GM19328 (cell line): Measurements from ENCODE around the gene SLC13A4.
"Not testable (repeated sequence)": the region's sequence is repeated elsewhere in the genome, so short reads cannot be mapped to it uniquely, and the experiment has no call there.

ENCODE experiments used
- ATAC-seq: cut with Tn5 transposase; IDR thresholded peaks from one replicate; pipeline ENCODE4 v1.9.1; 2021; ENCODE audit warnings: mild to moderate bottlenecking, moderate library complexity; ENCODE audit not compliant: unreplicated experiment

SLC13A4 gene, protein sequence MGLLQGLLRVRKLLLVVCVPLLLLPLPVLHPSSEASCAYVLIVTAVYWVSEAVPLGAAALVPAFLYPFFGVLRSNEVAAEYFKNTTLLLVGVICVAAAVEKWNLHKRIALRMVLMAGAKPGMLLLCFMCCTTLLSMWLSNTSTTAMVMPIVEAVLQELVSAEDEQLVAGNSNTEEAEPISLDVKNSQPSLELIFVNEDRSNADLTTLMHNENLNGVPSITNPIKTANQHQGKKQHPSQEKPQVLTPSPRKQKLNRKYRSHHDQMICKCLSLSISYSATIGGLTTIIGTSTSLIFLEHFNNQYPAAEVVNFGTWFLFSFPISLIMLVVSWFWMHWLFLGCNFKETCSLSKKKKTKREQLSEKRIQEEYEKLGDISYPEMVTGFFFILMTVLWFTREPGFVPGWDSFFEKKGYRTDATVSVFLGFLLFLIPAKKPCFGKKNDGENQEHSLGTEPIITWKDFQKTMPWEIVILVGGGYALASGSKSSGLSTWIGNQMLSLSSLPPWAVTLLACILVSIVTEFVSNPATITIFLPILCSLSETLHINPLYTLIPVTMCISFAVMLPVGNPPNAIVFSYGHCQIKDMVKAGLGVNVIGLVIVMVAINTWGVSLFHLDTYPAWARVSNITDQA

DNA sequence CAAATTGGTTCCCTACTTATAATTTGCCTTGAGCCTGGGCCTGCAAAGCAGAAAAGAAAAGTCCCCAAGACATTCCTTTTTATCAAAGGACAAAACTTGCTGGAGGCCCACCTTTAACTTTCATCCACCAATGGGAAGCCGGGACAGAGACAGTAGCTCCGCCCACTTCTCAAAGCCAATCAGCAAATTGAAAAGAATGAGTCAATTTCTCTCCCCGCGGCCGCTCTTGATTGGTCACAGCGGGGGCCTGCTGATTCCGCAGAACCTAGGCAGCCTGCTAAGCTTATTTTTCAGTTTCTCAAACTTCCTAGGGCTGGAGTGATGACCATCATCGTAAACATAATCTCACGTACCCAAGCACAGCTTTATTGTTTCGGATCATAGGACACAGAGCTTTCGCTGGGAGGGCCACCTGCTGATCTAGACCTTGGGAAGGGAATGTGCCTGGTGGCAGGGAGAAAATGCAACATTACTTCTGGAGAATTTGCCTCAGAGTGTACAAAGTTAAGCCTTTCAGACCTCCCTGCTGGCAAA is at the start of gene SLC13A4:
SLC13A4 (minus strand) TSS at position 51 of the 534 bp plus-strand sequence. CDS start 690 bp downstream, outside the sequence.
- no peak for ATAC-seq

DNA sequence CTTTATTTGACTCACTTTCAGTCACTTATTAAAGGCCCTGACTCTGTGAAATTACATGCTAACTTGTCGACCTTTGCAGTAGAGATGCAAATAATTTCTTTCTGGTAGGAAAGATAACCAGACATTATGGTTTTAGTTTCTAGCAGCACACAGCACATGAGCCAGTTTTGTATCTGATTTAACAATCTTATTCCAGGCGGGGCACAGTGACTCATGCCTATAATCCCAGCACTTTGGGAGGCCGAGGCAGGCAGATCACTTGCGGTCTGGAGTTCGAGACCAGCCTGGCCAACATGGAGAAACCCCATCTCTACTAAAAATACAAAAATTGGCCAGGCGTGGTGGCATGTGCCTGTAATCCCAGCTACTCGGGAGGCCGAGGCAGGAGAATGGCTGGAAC is 47.9 kb upstream of the SLC13A4 start:
- not testable (repeated sequence) for ATAC-seq

DNA sequence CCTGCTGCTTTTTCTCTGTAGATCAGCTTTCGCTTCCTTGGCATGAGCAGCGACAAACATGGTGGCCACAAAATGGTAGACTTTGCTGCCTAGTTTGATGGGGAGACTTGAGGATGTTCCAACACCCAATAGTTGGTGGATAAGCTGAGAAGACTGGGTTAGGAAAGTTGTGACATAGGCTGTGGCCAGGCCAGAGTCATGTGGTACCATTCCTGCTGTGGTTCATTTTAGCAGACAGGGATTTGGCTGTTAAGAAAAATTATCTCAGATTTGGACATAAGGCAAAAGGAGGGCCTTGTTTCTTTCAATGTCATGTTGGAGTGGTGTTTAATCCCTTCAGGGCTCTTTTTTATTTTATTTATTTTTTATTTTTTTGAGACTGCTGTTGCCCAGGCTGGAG is 47.2 kb upstream of the SLC13A4 start:
- ATAC-seq = no peak

GRCh38 chr7:135774284-135774683 is 46.3 kb upstream of the SLC13A4 start:
- no peak for ATAC-seq

- ATAC-seq = no peak
Observed at GRCh38 chr7:135773464-135773863, 45.5 kb upstream of the SLC13A4 start.

DNA sequence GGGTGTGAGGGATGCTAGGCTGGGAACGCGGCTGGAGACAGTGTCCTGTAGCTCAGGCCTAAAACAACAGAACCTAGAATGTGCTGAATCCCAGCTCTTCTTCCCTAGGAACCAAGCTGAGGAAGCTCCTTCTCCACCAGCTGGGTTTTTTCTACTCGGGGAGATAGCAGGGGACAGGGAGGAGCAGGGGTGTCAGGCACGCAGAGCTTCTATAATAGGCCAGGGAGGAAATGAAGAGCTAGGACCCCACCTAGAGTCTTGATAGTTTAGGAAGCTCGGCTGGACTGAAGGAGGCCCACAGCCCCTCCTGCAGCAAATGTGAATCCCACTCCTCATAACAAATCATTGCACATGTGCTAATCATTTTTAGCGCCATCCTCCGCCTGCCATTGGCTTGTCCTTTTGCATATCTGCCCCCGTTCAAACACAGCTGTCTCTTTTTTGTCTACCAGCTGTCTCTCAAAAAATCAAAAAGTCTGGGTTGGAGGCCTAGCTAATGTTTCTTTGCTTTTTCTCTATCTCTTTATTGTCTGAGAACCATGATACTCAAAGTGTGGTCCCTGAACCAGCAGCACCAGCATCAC is 44.7 kb upstream of the SLC13A4 start:
- ATAC-seq = no peak

- ATAC-seq = no peak
Observed at GRCh38 chr7:135771961-135772638, 44.1 kb upstream of the SLC13A4 start.

DNA sequence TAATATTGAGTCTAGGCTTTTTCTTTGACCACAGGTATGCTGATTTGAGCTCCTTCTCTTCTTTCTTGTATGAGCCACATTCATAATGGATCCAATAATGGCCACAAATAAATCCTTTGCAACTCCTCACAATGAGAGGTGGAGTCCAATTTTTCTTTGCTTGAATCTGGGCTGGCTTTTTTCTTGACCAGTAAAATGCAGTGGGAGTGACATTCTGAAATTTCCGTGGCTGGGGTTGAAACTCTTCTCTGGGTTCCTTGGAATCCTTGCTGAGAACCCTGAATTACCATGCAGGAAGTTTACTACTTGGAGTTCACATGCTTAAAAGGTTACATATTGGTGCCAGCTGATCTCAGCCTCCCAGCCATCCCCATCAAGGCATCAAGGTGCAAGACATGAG is 43.1 kb upstream of the SLC13A4 start:
- no peak for ATAC-seq

- ATAC-seq = no peak
Observed at GRCh38 chr7:135770139-135770710, 42.2 kb upstream of the SLC13A4 start.

GRCh38 chr7:135769005-135769802 is 41.2 kb upstream of the SLC13A4 start:
- no peak for ATAC-seq

DNA sequence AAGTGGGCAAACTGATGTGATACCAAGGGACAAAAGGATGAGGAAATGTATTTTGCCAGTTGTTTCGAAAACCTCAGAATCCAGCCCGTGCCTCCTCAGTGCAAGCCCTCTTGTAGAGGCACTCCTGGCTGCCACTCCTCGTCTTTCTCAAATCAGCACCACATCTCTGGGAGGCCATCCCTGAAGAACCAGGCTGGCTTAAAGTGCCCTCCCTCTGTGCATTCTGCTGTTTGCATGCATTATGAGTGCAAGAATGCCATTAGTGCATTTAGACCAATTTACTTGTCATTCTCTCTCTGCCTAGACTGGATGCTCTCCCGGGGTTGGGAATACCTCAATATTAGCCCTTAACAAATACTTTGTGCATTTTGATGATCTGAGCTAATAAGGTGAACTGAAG is 40.5 kb upstream of the SLC13A4 start:
- no peak for ATAC-seq

GRCh38 chr7:135768064-135768463 is 40.1 kb upstream of the SLC13A4 start:
- no peak for ATAC-seq

DNA sequence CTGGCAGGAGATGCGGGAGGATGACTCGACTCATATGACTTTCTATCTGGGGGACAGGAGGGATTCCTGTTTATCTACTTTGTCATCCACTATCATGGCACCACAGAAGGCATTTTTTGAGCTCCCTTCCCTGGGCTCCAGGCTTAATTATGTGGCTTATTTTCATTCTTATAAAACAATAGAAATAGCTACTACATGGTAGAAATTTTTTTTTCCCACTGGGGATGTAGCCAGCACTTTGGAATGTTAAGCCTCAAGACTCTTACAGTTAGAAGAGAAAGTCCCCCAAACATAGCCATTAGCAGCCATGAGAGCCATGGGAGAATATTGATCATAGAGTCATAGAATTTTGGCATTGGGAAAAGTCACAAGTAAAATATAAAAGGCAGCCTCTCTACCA is 35.3 kb upstream of the SLC13A4 start:
- ATAC-seq = no peak

GRCh38 chr7:135761751-135762488 is 33.9 kb upstream of the SLC13A4 start:
- ATAC-seq = no peak

DNA sequence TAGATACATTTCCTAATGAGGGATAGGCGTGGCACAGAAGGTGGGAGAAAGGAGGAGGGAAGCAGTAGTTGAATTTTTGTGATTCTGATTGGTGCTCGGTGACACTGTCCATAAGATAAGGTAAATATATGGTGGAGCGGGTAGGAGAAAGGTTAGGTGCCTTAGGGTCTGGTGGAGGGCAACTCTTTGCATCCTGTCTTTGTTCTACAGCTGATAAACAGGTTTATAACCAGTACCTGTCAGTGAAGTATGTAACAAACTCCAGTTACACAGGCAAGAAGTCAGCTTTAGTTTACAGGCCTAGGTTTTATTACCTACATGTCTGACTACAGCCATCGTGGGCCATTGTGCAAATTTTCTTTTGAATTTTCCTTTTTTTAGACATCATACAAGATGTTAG is 31.5 kb upstream of the SLC13A4 start:
- ATAC-seq = no peak

DNA sequence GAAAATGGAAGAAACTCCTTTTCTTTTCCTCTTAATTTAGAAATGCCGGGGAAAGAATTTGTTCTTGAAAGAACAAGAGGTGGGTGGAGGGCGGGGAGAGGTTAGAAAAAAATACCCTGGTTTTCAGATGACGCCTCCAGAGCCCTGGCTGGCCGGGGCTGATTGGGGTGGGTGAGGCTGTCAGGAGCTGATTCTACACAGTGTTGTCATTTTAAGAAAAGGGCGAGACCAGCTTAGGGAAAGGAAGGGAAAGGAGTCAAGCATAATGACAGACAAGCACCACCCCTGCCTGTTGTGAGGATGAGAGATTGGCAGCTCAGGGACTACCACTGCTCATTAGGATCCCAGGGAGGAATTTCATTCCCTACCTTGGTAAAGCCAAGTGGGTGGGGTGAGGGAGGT is 30.5 kb upstream of the SLC13A4 start:
- ATAC-seq = no peak

GRCh38 chr7:135757719-135758411 is 29.9 kb upstream of the SLC13A4 start:
- ATAC-seq = no peak

DNA sequence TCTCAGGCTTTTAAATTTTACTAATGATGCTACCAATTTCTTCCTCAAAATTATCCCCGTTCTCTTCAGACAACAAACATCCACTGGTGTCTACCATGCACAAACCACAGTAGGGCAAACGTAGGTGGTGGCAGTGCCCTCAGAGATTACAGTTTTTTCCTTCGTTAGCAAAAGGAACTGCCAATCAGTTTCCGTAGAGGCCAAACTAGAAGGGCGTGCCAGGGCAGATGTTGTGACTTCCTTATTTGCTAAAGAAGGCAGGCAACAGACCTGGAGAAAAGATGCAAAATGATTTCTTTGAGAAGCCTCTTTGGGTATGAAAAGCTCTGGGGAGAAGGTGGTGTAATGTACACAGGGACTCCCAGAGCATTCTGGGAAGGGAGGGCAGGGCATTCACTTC is 28.2 kb upstream of the SLC13A4 start:
- no peak for ATAC-seq

DNA sequence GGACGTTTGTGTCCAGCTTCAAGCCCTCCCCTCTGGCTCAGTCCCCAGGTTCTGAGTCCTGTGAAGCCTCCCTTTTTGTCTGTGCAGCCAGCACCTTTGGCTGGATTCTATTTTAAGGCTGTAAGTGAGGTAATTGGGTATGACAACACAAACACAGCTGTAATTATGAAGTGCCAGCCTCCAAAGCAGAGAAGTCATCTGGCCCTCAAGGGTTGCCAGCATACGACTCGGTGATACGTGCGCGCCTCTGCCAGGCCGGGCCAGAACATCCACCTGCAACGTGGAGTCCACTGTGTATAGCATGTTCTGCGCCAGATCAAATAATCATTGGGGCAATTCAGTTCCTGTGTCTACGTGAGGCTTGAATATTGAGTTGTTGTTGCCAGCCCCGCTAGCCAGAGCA is 27.4 kb upstream of the SLC13A4 start:
- ATAC-seq = no peak
